GM19043 (cell line): Measurements from ENCODE around the gene SAA4.
A peak's percentile ranks its signal among the peaks of the same experiment; 100 is the strongest.
"Not testable (repeated sequence)": the region's sequence is repeated elsewhere in the genome, so short reads cannot be mapped to it uniquely, and the experiment has no call there.

Experiments
- ATAC-seq: cut with Tn5 transposase; IDR thresholded peaks from one replicate; pipeline ENCODE4 v1.9.1; 2021; ENCODE audit warnings: low read depth; ENCODE audit not compliant: unreplicated experiment

The SAA4 gene

DNA sequence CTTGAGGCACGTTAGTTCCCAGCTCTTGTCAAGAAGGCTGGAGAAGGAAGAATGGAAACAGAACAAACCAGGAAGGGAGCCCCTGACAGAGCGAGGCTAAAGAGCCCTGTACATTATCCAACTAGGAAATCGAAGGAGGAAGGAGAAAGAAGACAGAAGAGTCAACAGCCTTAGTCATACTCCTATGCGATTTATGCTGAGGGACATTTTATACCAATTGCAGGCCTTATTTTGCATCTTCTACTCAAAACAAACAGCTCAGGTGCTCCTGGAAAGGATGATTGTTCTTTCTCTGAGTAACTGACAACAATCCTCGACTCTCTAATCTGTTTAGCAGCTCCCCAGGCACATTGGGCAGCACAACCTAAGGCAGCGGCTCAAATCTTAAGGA, 10.6 kb upstream of the SAA4 start:
- ATAC-seq: peak; percentile 14

GRCh38 chr11:18246379-18247190, 10.0 kb upstream of the SAA4 start:
- ATAC-seq: peak; percentile 77

DNA sequence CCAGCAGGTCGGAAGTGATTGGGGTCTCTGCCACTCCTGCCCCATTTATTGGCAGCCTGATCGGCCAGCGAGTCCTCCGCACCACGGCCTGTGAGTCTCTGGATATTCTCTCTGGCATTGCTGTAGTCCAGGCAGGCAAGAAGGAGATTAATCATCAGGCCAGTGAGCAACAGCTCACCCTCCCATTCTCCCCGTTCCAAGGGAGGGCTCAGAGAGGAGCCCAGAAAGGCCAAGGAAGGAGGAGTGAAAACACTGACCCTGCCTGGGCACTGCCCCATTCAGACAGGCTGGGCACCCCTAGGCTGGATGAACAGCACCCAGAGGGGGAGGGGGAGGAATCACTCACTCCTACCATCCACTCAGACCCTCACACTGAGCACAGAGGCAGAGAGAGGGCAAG, 8.8 kb upstream of the SAA4 start:
- ATAC-seq: no peak

DNA sequence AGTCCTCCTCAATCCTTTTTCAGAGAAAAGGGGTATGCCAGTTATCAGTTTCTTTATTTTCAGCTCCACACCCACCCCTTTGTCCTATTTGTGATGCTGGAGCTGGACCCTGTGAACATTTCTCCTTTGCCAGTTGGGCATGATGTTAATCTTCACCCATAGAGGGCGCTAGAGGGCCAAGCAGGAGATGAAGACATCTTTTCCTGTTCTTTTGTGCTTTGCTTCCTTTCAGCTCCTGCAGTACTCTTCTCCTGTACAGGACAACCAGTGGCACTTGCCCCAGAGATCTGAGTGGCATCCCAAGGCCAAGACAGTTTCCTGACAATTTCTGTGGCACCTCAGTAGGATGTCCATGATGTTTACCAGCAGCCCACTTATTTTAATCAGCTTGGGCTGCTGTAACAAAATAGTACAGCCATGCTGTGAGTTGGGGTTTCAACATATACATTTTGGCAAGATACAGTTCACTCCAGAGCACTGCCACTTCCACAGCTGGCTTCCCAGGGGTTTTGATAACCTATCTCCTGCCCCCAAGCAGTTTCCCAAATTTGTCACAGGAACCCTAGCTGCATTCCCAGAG, 7.3 kb upstream of the SAA4 start:
- ATAC-seq: no peak

DNA sequence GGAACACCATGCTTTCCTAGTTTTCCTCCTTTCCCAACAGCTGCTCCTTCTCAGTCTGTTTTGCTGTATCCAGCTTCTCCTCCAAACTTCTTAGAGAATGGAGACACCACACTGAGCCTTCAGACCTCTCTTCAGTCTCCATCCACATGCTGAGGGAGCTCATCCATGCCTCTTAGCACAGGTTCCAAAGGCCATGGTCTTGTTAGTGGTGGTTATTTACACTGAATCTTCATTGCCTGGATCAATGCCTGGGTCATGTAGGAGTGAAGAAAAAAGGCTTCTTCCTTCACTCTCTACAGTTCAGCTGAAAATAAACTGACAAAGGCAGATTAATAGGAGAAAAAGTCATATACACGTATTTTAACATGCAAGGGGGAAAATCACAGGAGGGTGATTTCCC, 3.1 kb upstream of the SAA4 start:
- ATAC-seq: no peak

- no peak for ATAC-seq
Observed at GRCh38 chr11:18235394-18236334, 938 bp downstream of the SAA4 start.

GRCh38 chr11:18233912-18234311, 2.7 kb downstream of the SAA4 start:
- ATAC-seq: no peak

DNA sequence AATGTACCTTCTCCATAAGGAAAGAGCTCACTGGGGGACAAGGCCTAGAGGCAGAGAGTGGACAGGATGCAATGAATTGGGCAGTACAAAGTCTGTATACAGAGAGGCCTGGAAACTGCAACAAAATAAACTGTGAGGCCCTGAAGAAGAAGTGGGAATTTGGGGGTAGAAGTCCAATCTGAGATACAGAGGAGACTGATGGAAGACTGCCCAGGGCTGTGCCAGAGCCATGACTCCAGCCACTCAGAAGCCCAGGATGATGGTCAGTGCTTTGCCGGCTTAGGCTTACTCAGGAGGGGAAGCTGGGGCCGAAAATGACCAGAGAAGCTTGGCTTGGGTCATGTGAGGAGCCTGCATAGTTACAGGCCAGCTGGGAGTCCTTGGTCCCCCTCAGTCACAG, 5.7 kb downstream of the SAA4 start:
- no peak for ATAC-seq

- peak; percentile 95 for ATAC-seq
Observed at GRCh38 chr11:18229501-18229900, 7.1 kb downstream of the SAA4 start.

DNA sequence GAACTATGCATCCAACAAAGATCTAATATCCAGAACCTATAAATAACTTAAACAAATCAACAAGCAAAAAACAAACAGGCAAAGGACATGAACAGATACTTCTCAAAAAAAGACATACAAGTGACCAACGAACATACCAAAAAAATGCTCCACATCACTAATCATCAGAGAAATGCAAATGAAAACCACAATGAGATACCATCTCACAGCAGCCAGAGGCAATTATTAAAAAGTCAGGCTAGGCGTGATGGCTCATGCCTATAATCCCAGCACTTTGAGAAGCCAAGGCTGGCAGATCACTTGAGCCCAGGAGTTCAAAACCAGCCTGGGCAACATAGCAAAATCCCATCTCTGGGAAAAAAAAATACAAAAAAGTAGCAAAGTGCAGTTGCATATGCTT, 10.7 kb downstream of the SAA4 start:
- peak; percentile 35 for ATAC-seq

DNA sequence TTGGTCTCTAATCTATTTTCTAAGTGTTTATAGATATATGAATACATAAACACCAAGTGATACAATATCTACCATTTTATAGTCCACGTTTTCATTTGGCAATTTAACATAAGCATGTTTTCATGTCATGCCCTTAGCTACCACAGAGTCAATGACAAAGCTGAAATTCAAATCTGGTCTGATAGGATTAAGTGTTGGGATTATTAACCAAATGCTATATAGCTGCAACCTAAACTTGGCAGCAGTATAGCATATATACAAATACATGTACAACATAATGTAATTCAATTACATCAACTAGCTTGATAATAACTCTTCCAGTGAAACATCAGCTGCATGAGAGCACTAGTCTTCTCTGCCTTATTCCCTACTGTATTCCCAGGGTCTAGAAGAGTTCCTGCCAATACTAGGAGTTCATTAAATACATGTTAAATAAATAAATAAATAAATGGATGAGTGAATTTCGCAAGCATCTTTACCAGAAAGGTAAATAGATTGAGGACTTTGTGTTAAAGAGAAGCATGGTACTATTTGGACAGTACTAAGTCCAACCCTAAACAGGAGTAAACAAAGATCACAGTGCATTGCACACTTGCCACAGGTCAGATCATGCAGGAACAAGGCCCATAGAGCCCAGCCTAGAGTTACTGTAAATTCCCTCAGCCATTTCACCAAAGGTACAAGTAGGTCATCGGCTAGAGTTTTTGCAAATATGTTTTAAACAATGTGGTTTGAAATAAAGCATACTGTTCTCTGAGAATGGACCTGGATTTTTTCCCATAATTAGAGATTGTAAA, 12.8 kb downstream of the SAA4 start:
- no peak for ATAC-seq

DNA sequence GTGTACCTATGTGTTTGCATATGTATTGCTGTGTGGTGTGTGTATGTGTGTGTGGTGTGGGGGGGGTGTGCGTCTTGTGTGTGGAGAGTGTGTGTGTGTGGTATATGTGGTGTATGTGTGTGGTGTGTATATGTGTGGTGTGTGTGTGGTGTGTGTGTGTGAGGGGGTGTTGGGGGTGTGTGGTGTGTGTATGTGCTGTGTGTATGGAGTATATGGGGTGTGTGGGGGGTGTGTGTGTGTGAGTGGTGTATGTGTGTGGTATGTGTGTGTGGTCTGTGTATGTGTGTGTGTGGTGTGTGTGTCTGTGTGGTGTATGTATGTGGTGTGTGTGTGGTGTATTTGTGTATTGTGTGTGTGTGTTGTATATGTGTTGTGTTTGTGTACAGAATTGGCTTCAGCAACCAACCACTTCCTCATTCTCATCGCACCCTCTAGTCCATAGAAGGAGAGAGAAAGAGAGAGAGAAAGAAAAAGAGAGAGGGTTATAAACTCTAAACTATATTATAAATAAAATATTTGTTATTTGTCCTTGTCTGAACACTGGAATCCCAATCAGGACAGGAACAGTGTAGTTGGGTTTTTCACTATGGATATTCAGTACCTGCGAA, 13.7 kb downstream of the SAA4 start:
- no peak for ATAC-seq

DNA sequence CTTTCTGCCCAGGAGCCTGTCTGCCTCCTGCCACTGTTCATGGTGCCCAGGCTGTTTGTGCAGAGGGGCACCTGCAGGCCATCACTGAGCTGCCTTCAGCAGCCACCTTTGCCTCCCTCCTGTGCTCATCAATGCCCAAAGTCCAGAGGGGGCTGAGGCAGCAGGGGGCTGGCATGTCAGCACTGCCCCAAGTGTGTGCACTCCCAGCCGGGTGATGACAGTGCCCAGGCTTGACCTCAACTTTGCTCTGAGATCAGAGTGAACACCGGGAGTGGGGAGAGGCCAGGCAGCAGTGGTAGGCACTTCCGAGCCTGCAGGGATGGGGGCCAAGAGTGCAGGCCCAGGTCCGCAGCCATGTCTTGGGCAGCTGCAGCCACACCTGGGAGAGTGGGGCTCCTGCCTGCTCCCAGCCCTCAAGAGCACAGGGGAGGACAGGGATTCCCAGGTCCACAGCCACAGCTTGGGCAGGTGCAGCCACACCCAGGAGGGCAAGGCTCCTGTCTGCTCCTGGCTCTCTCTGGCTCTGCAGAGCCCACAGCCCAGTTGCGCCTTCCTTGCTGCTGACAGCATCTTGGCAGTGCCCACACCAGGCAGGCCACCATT, 15.2 kb downstream of the SAA4 start:
- ATAC-seq: no peak

DNA sequence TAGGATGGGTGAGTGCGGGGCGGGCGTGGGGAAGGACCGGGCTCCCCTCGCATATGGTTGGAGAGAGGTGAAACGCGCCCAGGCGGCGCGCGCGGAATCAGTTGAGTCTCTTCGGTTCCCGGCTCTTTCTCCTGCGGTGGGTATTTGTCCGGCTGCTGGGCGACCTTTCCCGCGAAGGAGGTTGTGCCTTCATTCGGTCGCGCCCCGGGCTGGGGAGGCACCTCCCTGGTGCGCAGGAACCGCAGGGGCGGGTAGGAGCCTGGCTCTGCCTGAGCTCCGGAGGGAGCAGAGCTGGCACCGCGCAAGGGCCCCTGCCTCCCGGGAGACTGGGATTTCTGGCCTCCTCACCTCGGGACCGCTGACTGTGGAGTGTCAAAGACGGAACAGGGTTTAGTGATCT, 27.5 kb downstream of the SAA4 start:
- ATAC-seq: no peak

GRCh38 chr11:18204771-18205170, 31.8 kb downstream of the SAA4 start:
- ATAC-seq: no peak

GRCh38 chr11:18204220-18204619, 32.4 kb downstream of the SAA4 start:
- no peak for ATAC-seq

DNA sequence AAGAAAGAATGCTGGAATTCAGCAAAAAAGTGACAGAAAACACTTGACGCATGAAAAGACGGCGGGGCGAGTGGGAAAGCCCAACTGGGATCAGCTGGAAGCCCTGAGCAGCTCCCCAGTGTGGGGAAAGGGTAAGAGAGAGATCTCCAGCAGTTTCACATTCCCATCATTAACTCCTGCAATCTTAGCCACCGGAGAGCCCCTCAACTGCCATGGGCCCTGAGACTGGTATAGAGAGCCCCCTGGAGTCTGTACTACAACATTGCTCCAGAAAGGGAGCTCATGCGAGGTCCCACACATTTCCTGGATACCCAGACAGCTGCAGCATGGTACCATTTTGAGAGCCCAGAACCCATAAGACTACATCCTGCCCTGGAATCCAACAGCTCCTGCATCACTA, 32.9 kb downstream of the SAA4 start:
- ATAC-seq: no peak

- ATAC-seq: not testable (repeated sequence)
Observed at GRCh38 chr11:18197738-18198137, 38.9 kb downstream of the SAA4 start.

DNA sequence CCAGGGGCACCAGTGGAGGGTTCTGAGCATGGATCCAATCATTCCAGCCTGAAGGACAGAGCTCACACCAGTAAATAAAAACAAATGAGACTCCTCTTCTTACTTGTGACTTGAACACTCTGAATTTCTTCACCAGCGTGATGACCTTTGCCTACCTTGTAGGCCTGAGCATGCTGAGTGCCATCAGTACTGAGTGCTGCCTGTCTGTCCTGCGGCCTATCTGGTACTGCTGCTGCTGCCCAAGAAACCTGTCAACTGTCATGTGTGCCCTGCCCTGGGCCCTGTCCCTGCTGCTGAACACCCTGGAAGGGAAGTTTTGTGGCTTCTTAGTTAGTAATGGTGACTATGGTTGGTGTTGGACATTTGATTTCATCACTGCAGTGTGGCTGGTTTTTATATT, 40.1 kb downstream of the SAA4 start:
- ATAC-seq: no peak

- no peak for ATAC-seq
Observed at GRCh38 chr11:18193010-18193409, 43.6 kb downstream of the SAA4 start.
